ENCODE measurements around the gene NLGN4Y. TPM values are rescaled to one million over a fixed set of nuclear protein-coding genes. Genes with fewer than 3 reads are reported as not detected.

Gene NLGN4Y
- total RNA-seq, 2 donors from 2014 or later, result 1.6 TPM

DNA sequence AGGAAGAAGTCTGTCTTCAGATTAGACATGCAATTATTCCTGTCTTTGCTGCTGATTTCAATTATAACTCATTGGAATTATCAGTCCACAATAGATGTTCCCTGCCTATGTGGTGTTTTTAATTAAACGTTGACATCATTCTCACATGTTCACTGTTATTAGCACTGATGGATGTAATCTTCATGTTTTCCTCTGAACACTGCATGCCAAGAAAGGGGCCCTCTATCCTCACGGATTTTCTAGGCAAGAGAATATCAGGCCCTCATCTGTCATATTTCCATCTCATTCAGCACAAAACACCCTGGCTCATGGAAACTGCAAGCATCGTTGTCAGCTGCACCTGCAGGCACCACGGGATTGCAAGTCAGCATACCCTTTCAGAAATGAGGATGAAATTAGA, 224.0 kb downstream of the NLGN4Y start:
- no peaks in the 10 kb centered on the region for H3K27me3 Mint-ChIP-seq
- DNase-seq (no peak), ATAC-seq (no peak)
- H3K36me3 Mint-ChIP-seq (ENCODE audit: low read depth), result no peaks in the 10 kb centered on the region
- H3K9me3 ChIP-seq (ENCODE audit: control insufficient read depth, low read length, poor library complexity, severe bottlenecking), result no peaks in the 10 kb centered on the region
- H3K4me3 Mint-ChIP-seq, result no peak overlapping the region
- H3K4me1 Mint-ChIP-seq, result no peaks in the 10 kb centered on the region
- H3K27ac Mint-ChIP-seq, result no peak overlapping the region

DNA sequence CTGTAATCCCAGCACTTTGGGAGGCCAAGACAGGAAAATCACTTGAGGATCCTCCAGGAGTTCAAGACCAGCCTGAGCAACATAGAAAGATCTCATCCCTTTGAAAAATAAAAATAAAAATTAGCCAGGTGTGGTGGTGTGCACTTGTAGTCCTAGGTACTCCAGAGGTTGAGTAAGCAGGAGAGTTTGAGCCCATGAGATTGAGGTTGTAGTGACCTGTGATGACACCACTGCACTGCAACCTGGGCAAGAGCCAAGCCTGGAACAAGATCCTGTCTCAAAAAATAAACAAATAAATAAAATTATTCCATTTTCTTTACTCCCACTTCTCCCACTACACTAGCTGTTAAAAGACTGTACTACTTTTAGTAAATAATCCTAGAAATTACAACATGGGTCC, 231.2 kb downstream of the NLGN4Y start:
- Mint-ChIP-seq H3K27me3 (no peaks in the 10 kb centered on the region), H3K36me3 (ENCODE audit: low read depth) (no peaks in the 10 kb centered on the region), H3K27ac (peak overlapping the region; percentile 59), H3K4me3 (no peak overlapping the region), H3K4me1 (no peaks in the 10 kb centered on the region)
- no peak for DNase-seq
- no peak for ATAC-seq
- no peaks in the 10 kb centered on the region for H3K9me3 ChIP-seq (ENCODE audit: control insufficient read depth, low read length, poor library complexity, severe bottlenecking)

DNA sequence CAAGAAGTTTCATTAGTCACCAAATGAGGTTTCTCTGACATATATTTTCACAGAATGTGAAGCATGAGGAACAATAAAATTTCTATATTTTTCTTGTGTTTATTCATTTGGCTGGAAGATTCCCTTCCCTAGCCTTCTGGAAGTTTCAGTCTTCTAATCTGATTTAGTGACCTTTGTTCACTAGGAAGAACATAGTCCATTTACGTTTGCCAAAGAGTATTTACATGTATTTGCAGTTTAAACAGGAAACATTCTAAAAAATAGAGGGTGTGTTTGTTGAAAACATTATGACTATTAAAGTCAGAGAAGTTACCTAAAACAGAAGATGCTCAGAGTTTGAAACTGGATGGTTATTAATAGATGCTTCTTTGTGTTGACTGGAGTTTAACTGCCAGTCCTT, 238.6 kb downstream of the NLGN4Y start:
- Mint-ChIP-seq H3K36me3 (ENCODE audit: low read depth) (no peaks in the 10 kb centered on the region), H3K27ac (no peak overlapping the region), H3K27me3 (no peaks in the 10 kb centered on the region), H3K4me1 (no peaks in the 10 kb centered on the region), H3K4me3 (no peak overlapping the region)
- ATAC-seq (no peak), DNase-seq (no peak)
- H3K9me3 ChIP-seq (ENCODE audit: control insufficient read depth, low read length, poor library complexity, severe bottlenecking), result no peaks in the 10 kb centered on the region

DNA sequence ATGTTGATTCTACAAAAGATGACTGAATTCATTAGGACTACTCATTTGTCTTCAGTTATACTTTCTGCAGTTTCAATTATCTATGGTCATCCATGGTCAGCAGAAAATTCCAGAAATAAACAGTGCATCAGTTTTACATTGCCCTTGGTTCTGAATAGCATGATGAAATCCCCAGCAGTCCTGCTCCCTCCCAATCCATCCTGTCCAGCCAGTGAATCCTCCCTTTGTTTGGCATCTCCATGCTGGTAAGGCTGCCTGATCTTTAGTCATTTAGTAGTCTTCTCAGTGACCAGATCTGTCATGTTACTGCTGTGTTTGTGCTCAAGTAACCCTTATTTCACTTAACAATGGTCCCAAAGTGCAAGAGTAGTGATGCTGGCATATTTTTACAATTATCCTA, 239.3 kb downstream of the NLGN4Y start:
- no peaks in the 10 kb centered on the region for H3K27me3 Mint-ChIP-seq
- no peaks in the 10 kb centered on the region for H3K36me3 Mint-ChIP-seq (ENCODE audit: low read depth)
- H3K9me3 ChIP-seq (ENCODE audit: control insufficient read depth, low read length, poor library complexity, severe bottlenecking), result no peaks in the 10 kb centered on the region
- H3K27ac Mint-ChIP-seq, result no peak overlapping the region
- no peak for DNase-seq
- H3K4me3 Mint-ChIP-seq, result no peak overlapping the region
- no peaks in the 10 kb centered on the region for H3K4me1 Mint-ChIP-seq
- no peak for ATAC-seq

DNA sequence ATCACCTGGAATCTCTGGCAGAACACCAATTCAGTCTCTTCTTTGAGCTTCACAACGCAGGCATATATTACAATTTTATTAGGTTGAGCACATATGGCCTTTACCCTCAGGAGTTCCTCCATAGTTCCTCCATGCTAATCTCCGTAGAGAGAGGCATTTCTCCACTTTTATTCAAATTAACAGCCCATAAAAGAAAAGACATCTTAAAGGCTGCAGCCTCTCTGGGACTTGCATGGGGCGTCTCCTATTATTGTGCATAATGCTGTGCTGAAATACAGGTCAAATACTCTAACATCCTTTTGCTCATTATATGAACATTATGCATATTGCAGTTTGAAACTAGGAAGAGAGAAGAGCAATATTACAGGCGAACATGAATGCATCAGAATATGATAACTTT, 253.9 kb downstream of the NLGN4Y start:
- H3K9me3 ChIP-seq (ENCODE audit: control insufficient read depth, low read length, poor library complexity, severe bottlenecking), result no peaks in the 10 kb centered on the region
- H3K4me1 Mint-ChIP-seq, result no peaks in the 10 kb centered on the region
- no peak overlapping the region for H3K27ac Mint-ChIP-seq
- ATAC-seq (no peak), DNase-seq (no peak)
- H3K36me3 Mint-ChIP-seq (ENCODE audit: low read depth), result no peaks in the 10 kb centered on the region
- no peak overlapping the region for H3K4me3 Mint-ChIP-seq
- no peaks in the 10 kb centered on the region for H3K27me3 Mint-ChIP-seq

DNA sequence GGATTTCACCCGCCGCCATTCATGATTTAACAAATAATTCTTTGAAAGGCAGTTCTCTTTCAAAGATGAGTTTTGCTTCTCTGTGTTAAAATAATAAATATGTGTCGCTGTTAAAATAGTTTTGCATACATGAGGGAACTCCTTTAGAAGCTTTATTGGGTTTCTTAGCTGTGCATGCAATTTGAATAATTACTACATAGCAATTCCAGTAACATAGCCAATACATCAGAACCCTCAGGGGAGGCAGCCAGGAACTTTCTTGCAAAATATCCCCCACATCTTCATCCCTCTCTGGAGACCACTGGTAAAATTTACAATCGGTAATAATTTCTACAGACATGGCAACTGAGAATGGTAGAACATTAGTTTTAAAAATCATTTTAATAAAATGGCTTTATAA, 268.8 kb downstream of the NLGN4Y start:
- Mint-ChIP-seq H3K4me1 (no peaks in the 10 kb centered on the region), H3K4me3 (no peak overlapping the region), H3K27ac (no peak overlapping the region), H3K27me3 (no peaks in the 10 kb centered on the region), H3K36me3 (ENCODE audit: low read depth) (no peaks in the 10 kb centered on the region)
- H3K9me3 ChIP-seq (ENCODE audit: control insufficient read depth, low read length, poor library complexity, severe bottlenecking), result no peaks in the 10 kb centered on the region
- DNase-seq, result no peak
- ATAC-seq, result no peak

DNA sequence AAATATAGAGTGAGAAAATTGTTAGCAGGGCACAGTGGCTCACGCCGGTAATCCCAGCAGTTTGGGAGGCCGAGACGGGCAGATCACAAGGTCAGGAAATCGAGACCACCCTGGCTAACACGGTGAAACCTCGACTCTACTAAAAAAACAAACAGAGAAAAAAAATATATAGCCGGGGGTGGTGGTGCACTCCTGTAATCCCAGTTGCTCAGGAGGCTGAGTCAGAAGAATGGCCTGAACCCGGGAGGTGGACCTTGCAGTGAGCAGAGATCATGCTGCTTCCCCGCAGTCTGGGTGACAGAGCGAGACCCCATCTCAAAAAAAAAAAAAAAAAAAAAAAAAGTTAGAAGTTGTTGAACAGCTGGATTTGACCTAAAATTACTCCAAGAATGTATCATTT, 269.3 kb downstream of the NLGN4Y start:
- no peak for ATAC-seq
- no peaks in the 10 kb centered on the region for H3K4me1 Mint-ChIP-seq
- no peak overlapping the region for H3K27ac Mint-ChIP-seq

DNA sequence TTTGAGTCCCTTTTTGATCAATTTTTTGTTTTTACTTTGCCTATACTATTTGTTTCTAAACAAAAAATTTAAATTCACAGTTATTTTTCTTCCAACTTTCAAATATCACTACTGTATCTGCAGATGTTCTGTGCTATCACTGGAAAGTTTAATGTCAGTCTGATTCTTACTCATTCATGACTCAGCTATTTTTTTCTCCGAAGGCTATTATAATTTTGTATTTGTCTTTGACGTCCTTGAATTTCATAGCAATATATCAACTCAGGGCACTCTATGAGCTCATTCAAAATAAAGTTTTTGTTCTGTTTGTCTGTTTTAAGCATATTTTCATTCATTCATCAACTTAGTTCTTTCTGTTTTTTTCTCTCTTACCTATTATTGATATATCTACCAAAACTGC, 273.7 kb downstream of the NLGN4Y start:
- H3K27me3 Mint-ChIP-seq, result no peaks in the 10 kb centered on the region
- H3K27ac Mint-ChIP-seq, result no peak overlapping the region
- H3K4me3 Mint-ChIP-seq, result no peak overlapping the region
- no peaks in the 10 kb centered on the region for H3K4me1 Mint-ChIP-seq
- DNase-seq (no peak), ATAC-seq (no peak)
- H3K36me3 Mint-ChIP-seq (ENCODE audit: low read depth), result no peaks in the 10 kb centered on the region
- no peaks in the 10 kb centered on the region for H3K9me3 ChIP-seq (ENCODE audit: control insufficient read depth, low read length, poor library complexity, severe bottlenecking)

More for the DNA sequence above, 269.3 kb downstream of the NLGN4Y start:
- no peak for DNase-seq
- H3K9me3 ChIP-seq (ENCODE audit: control insufficient read depth, low read length, poor library complexity, severe bottlenecking), result no peaks in the 10 kb centered on the region
- Mint-ChIP-seq H3K4me3 (no peak overlapping the region), H3K27me3 (no peaks in the 10 kb centered on the region), H3K36me3 (ENCODE audit: low read depth) (no peaks in the 10 kb centered on the region)

DNA sequence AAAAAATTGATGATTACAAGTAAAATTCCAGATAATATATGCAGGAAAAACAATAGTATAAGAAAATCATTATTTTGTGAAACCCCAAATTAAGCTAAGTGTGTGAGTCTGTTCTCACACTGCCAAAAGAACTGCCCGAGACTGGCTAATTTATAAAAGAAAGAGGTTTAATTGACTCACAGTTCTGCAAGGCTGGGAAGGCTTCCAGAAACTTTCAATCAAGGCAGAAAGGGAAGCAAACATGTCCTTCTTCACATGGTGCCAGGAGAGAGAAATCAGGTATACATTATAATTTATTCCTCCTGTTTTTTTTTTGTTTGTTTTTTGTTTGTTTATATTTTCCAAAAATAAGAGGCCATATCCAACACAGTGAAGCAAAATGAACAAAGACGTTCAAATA, 276.8 kb downstream of the NLGN4Y start:
- Mint-ChIP-seq H3K4me3 (no peak overlapping the region), H3K36me3 (ENCODE audit: low read depth) (no peaks in the 10 kb centered on the region), H3K27ac (no peak overlapping the region), H3K27me3 (no peaks in the 10 kb centered on the region), H3K4me1 (no peaks in the 10 kb centered on the region)
- ATAC-seq, result no peak
- no peak for DNase-seq
- no peaks in the 10 kb centered on the region for H3K9me3 ChIP-seq (ENCODE audit: control insufficient read depth, low read length, poor library complexity, severe bottlenecking)

DNA sequence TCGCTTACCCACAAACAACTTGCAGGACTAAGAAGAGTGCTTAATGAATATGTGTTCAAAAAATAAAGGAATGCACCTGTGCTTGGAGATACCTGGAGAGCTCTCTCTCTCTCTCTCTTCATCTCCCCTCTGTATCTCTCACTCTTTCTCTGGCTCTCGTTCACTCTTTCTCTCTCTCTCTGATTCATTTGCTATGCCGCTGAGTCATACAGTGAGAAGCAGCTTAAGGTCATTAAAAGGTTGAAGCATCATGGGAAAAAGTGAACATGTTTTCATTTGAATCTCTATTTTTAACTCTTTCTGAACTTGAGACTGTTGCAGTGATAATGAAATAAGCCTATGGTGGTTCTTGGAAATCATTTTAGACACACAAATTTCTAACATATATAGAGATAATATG, 277.8 kb downstream of the NLGN4Y start:
- Mint-ChIP-seq H3K36me3 (ENCODE audit: low read depth) (no peaks in the 10 kb centered on the region), H3K27ac (no peak overlapping the region), H3K27me3 (no peaks in the 10 kb centered on the region), H3K4me3 (no peak overlapping the region), H3K4me1 (no peaks in the 10 kb centered on the region)
- ATAC-seq (no peak), DNase-seq (no peak)
- H3K9me3 ChIP-seq (ENCODE audit: control insufficient read depth, low read length, poor library complexity, severe bottlenecking), result no peaks in the 10 kb centered on the region

DNA sequence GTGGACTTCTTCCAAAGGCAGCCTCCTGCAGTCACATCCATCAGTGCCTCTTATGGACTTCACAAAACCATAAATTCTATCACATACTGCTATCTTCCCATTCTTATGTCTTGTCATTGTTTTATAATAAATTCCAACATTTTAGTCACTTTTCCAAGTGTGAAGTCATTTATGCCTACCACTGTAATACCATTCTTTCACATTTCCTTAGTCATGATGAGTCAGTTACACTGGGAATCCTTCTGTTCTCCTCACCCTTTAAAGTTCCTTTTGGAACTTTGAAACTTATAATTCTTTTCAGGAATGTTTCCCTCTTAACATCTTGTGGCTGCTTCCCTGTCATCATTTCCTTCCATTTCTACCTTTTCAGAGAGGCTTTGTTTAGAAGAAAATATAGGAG, 279.7 kb downstream of the NLGN4Y start:
- no peak for ATAC-seq
- Mint-ChIP-seq H3K27me3 (no peaks in the 10 kb centered on the region), H3K4me3 (no peak overlapping the region)

DNA sequence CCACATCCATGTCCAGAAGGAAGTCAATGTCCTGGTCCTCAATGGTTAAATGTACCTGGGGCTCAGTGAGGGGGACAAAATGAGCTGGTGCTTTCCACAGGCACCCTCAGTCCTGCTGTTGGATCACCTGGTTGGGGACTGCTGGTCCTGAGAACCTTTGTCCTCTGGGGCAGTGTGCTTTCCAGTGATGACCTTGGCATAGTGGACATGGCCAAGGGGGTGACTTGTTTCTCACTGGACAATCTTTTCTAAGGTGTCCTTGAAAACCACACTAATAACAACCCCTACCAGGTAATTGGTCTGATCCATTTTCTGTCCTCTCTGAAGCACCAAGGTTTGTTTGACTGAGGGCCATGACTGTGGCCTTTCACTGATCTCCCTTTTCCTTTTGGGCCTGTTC, 294.1 kb downstream of the NLGN4Y start:
- DNase-seq (no peak), ATAC-seq (no peak)
- no peaks in the 10 kb centered on the region for H3K9me3 ChIP-seq (ENCODE audit: control insufficient read depth, low read length, poor library complexity, severe bottlenecking)
- Mint-ChIP-seq H3K4me3 (no peak overlapping the region), H3K27me3 (no peaks in the 10 kb centered on the region), H3K4me1 (no peaks in the 10 kb centered on the region), H3K27ac (no peak overlapping the region), H3K36me3 (ENCODE audit: low read depth) (no peaks in the 10 kb centered on the region)

More for the DNA sequence above, 279.7 kb downstream of the NLGN4Y start:
- no peak for DNase-seq
- H3K9me3 ChIP-seq (ENCODE audit: control insufficient read depth, low read length, poor library complexity, severe bottlenecking), result no peaks in the 10 kb centered on the region
- Mint-ChIP-seq H3K4me1 (no peaks in the 10 kb centered on the region), H3K36me3 (ENCODE audit: low read depth) (no peaks in the 10 kb centered on the region), H3K27ac (no peak overlapping the region)

DNA sequence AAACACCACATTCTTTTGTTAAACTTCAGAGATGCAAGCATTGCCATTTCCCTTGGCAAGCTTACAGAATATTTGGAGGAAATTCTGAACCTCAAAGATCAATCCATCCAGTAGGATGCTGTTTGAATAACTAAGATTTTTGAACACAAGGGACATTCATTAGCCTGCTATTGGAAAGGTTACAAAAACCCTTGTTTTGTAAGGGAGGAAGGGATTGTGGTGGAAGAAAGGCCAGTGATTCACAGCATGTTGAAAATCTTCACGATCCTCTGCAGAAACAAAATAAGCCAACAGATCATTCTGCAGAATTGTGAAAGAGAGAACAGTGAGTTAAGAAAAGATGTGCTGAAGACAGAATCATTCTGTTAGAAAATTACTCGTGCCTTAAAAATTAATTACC, 297.9 kb downstream of the NLGN4Y start:
- DNase-seq (no peak), ATAC-seq (no peak)
- H3K4me3 Mint-ChIP-seq, result no peak overlapping the region
- peaks cover 4% of the 10 kb centered on the region for H3K36me3 Mint-ChIP-seq (ENCODE audit: low read depth)
- H3K4me1 Mint-ChIP-seq, result no peaks in the 10 kb centered on the region
- H3K9me3 ChIP-seq (ENCODE audit: control insufficient read depth, low read length, poor library complexity, severe bottlenecking), result no peaks in the 10 kb centered on the region
- H3K27ac Mint-ChIP-seq, result no peak overlapping the region
- no peaks in the 10 kb centered on the region for H3K27me3 Mint-ChIP-seq

DNA sequence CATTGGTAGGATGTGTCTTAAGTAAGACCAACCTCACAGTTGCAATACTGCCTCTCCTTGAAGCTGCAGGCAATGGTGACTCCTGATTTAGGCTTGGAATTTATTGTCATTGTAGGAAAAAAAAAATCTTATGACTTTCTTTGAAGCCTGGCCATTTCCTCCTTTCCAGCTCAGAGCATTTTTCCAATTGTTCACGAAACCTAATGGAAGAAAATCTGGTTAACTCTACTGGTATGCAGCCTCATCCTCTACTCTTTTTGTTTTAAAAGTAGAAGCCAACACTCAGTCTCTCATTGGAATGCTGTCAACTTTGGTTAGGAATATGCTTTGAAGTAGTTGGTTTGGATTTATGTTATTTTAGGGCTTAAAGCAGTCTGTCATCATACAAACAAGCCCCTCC, 298.6 kb downstream of the NLGN4Y start:
- no peaks in the 10 kb centered on the region for H3K9me3 ChIP-seq (ENCODE audit: control insufficient read depth, low read length, poor library complexity, severe bottlenecking)
- Mint-ChIP-seq H3K4me3 (no peak overlapping the region), H3K4me1 (no peaks in the 10 kb centered on the region), H3K36me3 (ENCODE audit: low read depth) (peaks cover 4% of the 10 kb centered on the region), H3K27ac (no peak overlapping the region), H3K27me3 (no peaks in the 10 kb centered on the region)
- DNase-seq (no peak), ATAC-seq (no peak)

DNA sequence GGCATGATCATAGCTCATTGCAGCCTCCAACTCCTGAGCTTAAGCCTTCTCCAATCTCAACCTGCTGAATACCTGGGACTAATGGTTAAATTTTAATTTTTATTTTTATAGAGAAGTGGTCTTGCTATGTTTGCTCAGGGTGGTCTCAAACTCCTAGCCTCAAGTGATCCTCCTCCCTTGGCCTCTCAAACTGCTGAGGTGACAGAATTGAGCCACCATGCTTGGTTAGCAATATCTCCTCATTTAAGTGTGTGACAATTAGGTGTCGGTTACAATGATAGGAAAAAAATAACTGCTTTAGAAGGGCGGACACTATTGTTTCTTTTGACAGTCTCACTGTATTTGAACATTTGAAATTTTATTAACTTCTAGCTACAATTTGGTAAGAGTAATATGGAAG, 300.3 kb downstream of the NLGN4Y start:
- H3K4me1 Mint-ChIP-seq, result no peaks in the 10 kb centered on the region
- no peak overlapping the region for H3K27ac Mint-ChIP-seq
- H3K27me3 Mint-ChIP-seq, result no peaks in the 10 kb centered on the region
- no peak overlapping the region for H3K4me3 Mint-ChIP-seq
- DNase-seq (no peak), ATAC-seq (no peak)
- no peaks in the 10 kb centered on the region for H3K9me3 ChIP-seq (ENCODE audit: control insufficient read depth, low read length, poor library complexity, severe bottlenecking)
- peaks cover 4% of the 10 kb centered on the region for H3K36me3 Mint-ChIP-seq (ENCODE audit: low read depth)
